Measurements from ENCODE around the gene OMG. TPM values are rescaled to one million over a fixed set of nuclear protein-coding genes. Genes with fewer than 3 reads are reported as not detected.

The OMG gene
- total and polyA plus RNA-seq, 2 donors (not counting 1 experiment from before 2014, with no cell fraction given) = 17.3 to 26.8 TPM

DNA sequence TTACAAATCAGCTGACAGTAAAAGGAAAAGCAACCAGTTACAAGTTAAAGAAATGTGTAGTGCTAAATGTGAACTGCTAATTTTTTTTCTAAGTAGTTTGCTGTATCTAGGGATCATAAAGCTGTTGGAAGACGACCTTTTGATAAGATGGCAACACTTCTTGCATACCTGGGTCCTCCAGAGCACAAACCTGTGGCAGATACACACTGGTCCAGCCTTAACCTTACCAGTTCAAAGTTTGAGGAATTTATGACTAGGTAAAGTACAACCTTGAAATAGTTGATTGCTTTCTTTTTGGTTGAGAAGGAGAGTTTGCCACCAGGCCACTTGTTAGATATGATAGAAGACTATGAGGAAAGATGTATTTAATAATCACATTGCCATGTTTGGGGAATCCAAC is 35.4 kb downstream of the OMG start:
- Histone ChIP-seq H3K79me2 (ENCODE audit: control insufficient read depth, insufficient read depth, low read length) (no peaks in the 10 kb centered on the region), H3K27ac (ENCODE audit: insufficient read depth, low read length) (no peak overlapping the region), H2AFZ (ENCODE audit: low read length) (no peak overlapping the region), H4K20me1 (ENCODE audit: control insufficient read depth, extremely low read depth, insufficient read depth, low read length) (no peaks in the 10 kb centered on the region), H3K36me3 (ENCODE audit: control insufficient read depth, insufficient read depth, low read length) (no peaks in the 10 kb centered on the region), H3K4me1 (ENCODE audit: control insufficient read depth, extremely low read depth, insufficient read depth, low read length) (no peaks in the 10 kb centered on the region), H3K9me3 (ENCODE audit: control insufficient read depth, insufficient read depth, low read depth, low read length) (no peaks in the 10 kb centered on the region), H3K9ac (ENCODE audit: insufficient read depth, low read length) (no peak overlapping the region), H3K4me2 (ENCODE audit: extremely low read depth, insufficient read depth, low read length) (no peak overlapping the region), H3K27me3 (ENCODE audit: control insufficient read depth, insufficient read depth, low read length) (no peaks in the 10 kb centered on the region), H3K4me3 (replicated peaks in 1 of 4; ENCODE audit: control extremely low read depth in 1 of 4, insufficient read depth in 1 of 4, low read depth in 3 of 4, low read length in 4 of 4) (no peak overlapping the region)
- TF ChIP-seq, protein P1, sequence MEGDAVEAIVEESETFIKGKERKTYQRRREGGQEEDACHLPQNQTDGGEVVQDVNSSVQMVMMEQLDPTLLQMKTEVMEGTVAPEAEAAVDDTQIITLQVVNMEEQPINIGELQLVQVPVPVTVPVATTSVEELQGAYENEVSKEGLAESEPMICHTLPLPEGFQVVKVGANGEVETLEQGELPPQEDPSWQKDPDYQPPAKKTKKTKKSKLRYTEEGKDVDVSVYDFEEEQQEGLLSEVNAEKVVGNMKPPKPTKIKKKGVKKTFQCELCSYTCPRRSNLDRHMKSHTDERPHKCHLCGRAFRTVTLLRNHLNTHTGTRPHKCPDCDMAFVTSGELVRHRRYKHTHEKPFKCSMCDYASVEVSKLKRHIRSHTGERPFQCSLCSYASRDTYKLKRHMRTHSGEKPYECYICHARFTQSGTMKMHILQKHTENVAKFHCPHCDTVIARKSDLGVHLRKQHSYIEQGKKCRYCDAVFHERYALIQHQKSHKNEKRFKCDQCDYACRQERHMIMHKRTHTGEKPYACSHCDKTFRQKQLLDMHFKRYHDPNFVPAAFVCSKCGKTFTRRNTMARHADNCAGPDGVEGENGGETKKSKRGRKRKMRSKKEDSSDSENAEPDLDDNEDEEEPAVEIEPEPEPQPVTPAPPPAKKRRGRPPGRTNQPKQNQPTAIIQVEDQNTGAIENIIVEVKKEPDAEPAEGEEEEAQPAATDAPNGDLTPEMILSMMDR (conservative IDR thresholded peaks at IDR 0.05 in 1 of 2, IDR thresholded peaks at IDR 0.05 in 1 of 2; ENCODE audit: low read depth in 1 of 2, low read length in 2 of 2) = no peak
- no peak for TF ChIP-seq EZH2 (IDR thresholded peaks at IDR 0.05; ENCODE audit: low read length, missing control alignments)
- DNase-seq (ENCODE audit: low read depth in 2 of 2) = no peak

GRCh38 chr17:31260151-31260550 is 36.9 kb downstream of the OMG start:
- Histone ChIP-seq H3K36me3 (ENCODE audit: control insufficient read depth, insufficient read depth, low read length) (no peaks in the 10 kb centered on the region), H3K4me2 (ENCODE audit: extremely low read depth, insufficient read depth, low read length) (no peak overlapping the region), H3K9me3 (ENCODE audit: control insufficient read depth, insufficient read depth, low read depth, low read length) (no peaks in the 10 kb centered on the region), H3K27me3 (ENCODE audit: control insufficient read depth, insufficient read depth, low read length) (no peaks in the 10 kb centered on the region), H3K79me2 (ENCODE audit: control insufficient read depth, insufficient read depth, low read length) (no peaks in the 10 kb centered on the region), H3K9ac (ENCODE audit: insufficient read depth, low read length) (no peak overlapping the region), H3K4me1 (ENCODE audit: control insufficient read depth, extremely low read depth, insufficient read depth, low read length) (no peaks in the 10 kb centered on the region), H4K20me1 (ENCODE audit: control insufficient read depth, extremely low read depth, insufficient read depth, low read length) (no peaks in the 10 kb centered on the region), H2AFZ (ENCODE audit: low read length) (no peak overlapping the region), H3K27ac (ENCODE audit: insufficient read depth, low read length) (no peak overlapping the region), H3K4me3 (replicated peaks in 1 of 4; ENCODE audit: control extremely low read depth in 1 of 4, insufficient read depth in 1 of 4, low read depth in 3 of 4, low read length in 4 of 4) (no peak overlapping the region)
- no peak for DNase-seq (ENCODE audit: low read depth in 2 of 2)
- TF ChIP-seq EZH2 (IDR thresholded peaks at IDR 0.05; ENCODE audit: low read length, missing control alignments) = no peak
- TF ChIP-seq, protein P1 (conservative IDR thresholded peaks at IDR 0.05 in 1 of 2, IDR thresholded peaks at IDR 0.05 in 1 of 2; ENCODE audit: low read depth in 1 of 2, low read length in 2 of 2) = no peak

DNA sequence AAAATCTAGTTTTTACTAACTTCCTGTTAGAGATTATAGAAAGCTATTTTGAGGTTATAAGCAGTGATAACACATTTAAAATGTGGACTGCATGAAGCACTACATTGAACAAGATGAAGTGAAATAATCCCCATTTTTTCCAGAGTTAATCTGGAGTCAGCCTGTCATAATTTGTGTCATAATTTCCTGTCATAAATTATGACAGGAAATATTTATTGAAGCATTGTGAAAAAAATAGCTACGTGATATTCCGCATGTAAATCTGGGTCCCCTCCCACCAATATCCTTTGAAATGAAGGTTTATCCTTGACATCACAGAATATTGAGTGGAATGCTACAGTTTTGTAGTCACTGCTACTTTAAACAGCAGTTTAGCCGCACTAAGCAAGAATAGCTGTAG is 40.1 kb downstream of the OMG start:
- Histone ChIP-seq H3K27me3 (ENCODE audit: control insufficient read depth, insufficient read depth, low read length) (no peaks in the 10 kb centered on the region), H3K27ac (ENCODE audit: insufficient read depth, low read length) (no peak overlapping the region), H2AFZ (ENCODE audit: low read length) (no peak overlapping the region), H3K9me3 (ENCODE audit: control insufficient read depth, insufficient read depth, low read depth, low read length) (no peaks in the 10 kb centered on the region), H4K20me1 (ENCODE audit: control insufficient read depth, extremely low read depth, insufficient read depth, low read length) (no peaks in the 10 kb centered on the region), H3K4me2 (ENCODE audit: extremely low read depth, insufficient read depth, low read length) (no peak overlapping the region), H3K4me3 (replicated peaks in 1 of 4; ENCODE audit: control extremely low read depth in 1 of 4, insufficient read depth in 1 of 4, low read depth in 3 of 4, low read length in 4 of 4) (no peak overlapping the region), H3K9ac (ENCODE audit: insufficient read depth, low read length) (no peak overlapping the region), H3K79me2 (ENCODE audit: control insufficient read depth, insufficient read depth, low read length) (no peaks in the 10 kb centered on the region), H3K4me1 (ENCODE audit: control insufficient read depth, extremely low read depth, insufficient read depth, low read length) (no peaks in the 10 kb centered on the region), H3K36me3 (ENCODE audit: control insufficient read depth, insufficient read depth, low read length) (no peaks in the 10 kb centered on the region)
- no peak for DNase-seq (ENCODE audit: low read depth in 2 of 2)
- no peak for TF ChIP-seq EZH2 (IDR thresholded peaks at IDR 0.05; ENCODE audit: low read length, missing control alignments)
- TF ChIP-seq, protein P1 (conservative IDR thresholded peaks at IDR 0.05 in 1 of 2, IDR thresholded peaks at IDR 0.05 in 1 of 2; ENCODE audit: low read depth in 1 of 2, low read length in 2 of 2) = no peak
